ENCODE data around the gene AFP. TPM values are rescaled to one million over a fixed set of nuclear protein-coding genes. Genes with fewer than 3 reads are reported as not detected.
"Not testable (repeated sequence)": the region's sequence is repeated elsewhere in the genome, so short reads cannot be mapped to it uniquely, and the experiment has no call there.

Gene AFP
- not detected in 2 replicates for total RNA-seq (2014; rRNA removed; shearing (Covaris generic); ENCODE audit: low replicate concordance)

DNA sequence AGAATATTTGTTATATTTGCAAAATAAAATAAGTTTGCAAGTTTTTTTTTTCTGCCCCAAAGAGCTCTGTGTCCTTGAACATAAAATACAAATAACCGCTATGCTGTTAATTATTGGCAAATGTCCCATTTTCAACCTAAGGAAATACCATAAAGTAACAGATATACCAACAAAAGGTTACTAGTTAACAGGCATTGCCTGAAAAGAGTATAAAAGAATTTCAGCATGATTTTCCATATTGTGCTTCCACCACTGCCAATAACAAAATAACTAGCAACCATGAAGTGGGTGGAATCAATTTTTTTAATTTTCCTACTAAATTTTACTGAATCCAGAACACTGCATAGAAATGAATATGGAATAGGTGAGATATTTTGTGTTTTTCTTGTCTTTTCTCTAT lies at the start of gene AFP:
AFP (plus strand) TSS at position 238 of the 400 bp plus-strand sequence; CDS start at position 280, 42 bp downstream.
- Histone ChIP-seq H3K27me3 (ENCODE audit: low read length) (no peaks in the 10 kb centered on the region), H3K4me3 (ENCODE audit: low read length) (no peak within 1 kb of the TSS), H3K36me3 (ENCODE audit: insufficient read depth, low read length) (no peaks in the 10 kb centered on the region), H2AFZ (ENCODE audit: low read length) (no peak within 1 kb of the TSS), H3K9me2 (replicated peaks; ENCODE audit: insufficient read depth, low read length) (no peaks in the 10 kb centered on the region), H3K79me2 (ENCODE audit: low read length) (no peaks in the 10 kb centered on the region), H3K9ac (ENCODE audit: low read length) (no peak within 1 kb of the TSS), H4K20me1 (ENCODE audit: insufficient read depth, low read depth, low read length) (no peaks in the 10 kb centered on the region), H3K4me1 (ENCODE audit: low read length) (no peaks in the 10 kb centered on the region), H3K4me2 (ENCODE audit: low read depth, low read length, poor library complexity, severe bottlenecking) (no peak within 1 kb of the TSS), H3K27ac (ENCODE audit: low read length) (no peak within 1 kb of the TSS), H3K9me3 (ENCODE audit: low read length) (no peaks in the 10 kb centered on the region)
- DNase-seq: no peak

DNA sequence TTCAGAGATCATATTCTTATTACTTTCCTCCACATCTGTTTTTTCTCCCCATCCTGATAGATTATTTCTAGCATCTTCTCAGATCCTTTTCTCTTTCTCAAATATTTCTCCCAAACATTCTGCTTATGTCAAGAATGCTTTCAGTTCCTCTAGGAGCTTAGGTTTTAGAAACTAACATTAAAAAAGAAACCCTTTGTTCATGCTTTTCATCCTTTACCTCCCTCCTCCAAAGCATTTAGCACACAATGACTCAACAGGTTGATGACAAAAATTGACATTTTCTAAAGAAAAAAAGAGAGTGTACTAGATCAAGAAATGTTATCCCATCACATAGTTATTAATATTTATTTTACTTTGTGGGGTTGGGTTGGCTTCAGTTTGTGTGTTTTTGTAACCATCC lies 48.5 kb upstream of the AFP start:
- no peaks in the 10 kb centered on the region for H3K79me2 ChIP-seq (ENCODE audit: low read length)
- no peak overlapping the region for H3K27ac ChIP-seq (ENCODE audit: low read length)
- no peak for DNase-seq
- no peaks in the 10 kb centered on the region for H4K20me1 ChIP-seq (ENCODE audit: insufficient read depth, low read depth, low read length)
- no peaks in the 10 kb centered on the region for H3K4me1 ChIP-seq (ENCODE audit: low read length)
- no peak overlapping the region for H3K4me2 ChIP-seq (ENCODE audit: low read depth, low read length, poor library complexity, severe bottlenecking)
- H2AFZ ChIP-seq (ENCODE audit: low read length): no peak overlapping the region
- no peaks in the 10 kb centered on the region for H3K9me3 ChIP-seq (ENCODE audit: low read length)
- H3K36me3 ChIP-seq (ENCODE audit: insufficient read depth, low read length): no peaks in the 10 kb centered on the region
- H3K9me2 ChIP-seq (replicated peaks; ENCODE audit: insufficient read depth, low read length): no peaks in the 10 kb centered on the region
- no peaks in the 10 kb centered on the region for H3K27me3 ChIP-seq (ENCODE audit: low read length)
- no peak overlapping the region for H3K4me3 ChIP-seq (ENCODE audit: low read length)
- H3K9ac ChIP-seq (ENCODE audit: low read length): no peak overlapping the region

DNA sequence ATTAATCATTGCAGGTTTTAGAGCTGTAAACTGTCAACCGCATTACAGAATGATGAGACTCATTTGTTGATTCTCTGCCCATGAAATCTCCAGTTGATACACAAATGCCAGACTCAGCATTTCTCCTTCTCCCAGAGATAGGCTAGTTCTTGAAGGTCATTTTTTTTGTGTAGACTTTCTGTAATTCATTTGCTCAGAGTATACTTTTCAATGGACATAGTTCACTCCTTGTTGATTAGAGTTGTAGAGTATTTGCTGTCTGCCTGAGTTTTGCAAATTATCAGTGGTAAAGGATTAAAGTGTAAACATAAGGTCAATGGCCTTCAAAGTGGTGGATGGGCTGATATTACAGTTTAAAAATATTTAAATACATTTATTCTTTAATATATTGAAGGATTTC lies 47.1 kb upstream of the AFP start:
- Histone ChIP-seq H3K9ac (ENCODE audit: low read length) (no peak overlapping the region), H3K79me2 (ENCODE audit: low read length) (no peaks in the 10 kb centered on the region), H2AFZ (ENCODE audit: low read length) (no peak overlapping the region), H3K4me2 (ENCODE audit: low read depth, low read length, poor library complexity, severe bottlenecking) (no peak overlapping the region), H3K9me3 (ENCODE audit: low read length) (no peaks in the 10 kb centered on the region), H3K4me3 (ENCODE audit: low read length) (no peak overlapping the region), H3K27me3 (ENCODE audit: low read length) (no peaks in the 10 kb centered on the region), H3K36me3 (ENCODE audit: insufficient read depth, low read length) (no peaks in the 10 kb centered on the region), H3K9me2 (replicated peaks; ENCODE audit: insufficient read depth, low read length) (no peaks in the 10 kb centered on the region), H3K4me1 (ENCODE audit: low read length) (no peaks in the 10 kb centered on the region), H3K27ac (ENCODE audit: low read length) (no peak overlapping the region), H4K20me1 (ENCODE audit: insufficient read depth, low read depth, low read length) (no peaks in the 10 kb centered on the region)
- no peak for DNase-seq

DNA sequence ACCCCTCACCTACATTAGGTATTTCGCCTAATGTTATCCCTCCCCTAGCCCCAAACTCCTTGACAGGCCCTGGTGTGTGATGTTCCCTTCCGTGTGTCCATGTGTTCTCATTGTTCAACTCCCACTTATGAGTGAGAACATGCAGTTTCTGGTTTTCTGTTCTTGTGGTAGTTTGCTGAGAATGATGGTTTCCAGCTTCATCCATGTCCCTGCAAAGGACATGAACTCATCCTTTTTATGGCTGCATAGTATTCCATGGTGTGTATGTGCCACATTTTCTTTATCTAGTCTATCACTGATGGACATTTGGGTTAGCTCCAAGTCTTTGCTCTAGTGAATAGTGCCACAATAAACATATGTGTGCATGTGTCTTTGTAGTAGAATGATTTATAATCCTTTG lies 46.4 kb upstream of the AFP start:
- not testable (repeated sequence) for H3K79me2 ChIP-seq (ENCODE audit: low read length); H4K20me1 ChIP-seq (ENCODE audit: insufficient read depth, low read depth, low read length); H3K4me2 ChIP-seq (ENCODE audit: low read depth, low read length, poor library complexity, severe bottlenecking); H3K27me3 ChIP-seq (ENCODE audit: low read length); H3K9ac ChIP-seq (ENCODE audit: low read length); H3K9me3 ChIP-seq (ENCODE audit: low read length); H3K36me3 ChIP-seq (ENCODE audit: insufficient read depth, low read length); H3K4me3 ChIP-seq (ENCODE audit: low read length); DNase-seq; H3K4me1 ChIP-seq (ENCODE audit: low read length); H2AFZ ChIP-seq (ENCODE audit: low read length); H3K9me2 ChIP-seq (replicated peaks; ENCODE audit: insufficient read depth, low read length); H3K27ac ChIP-seq (ENCODE audit: low read length)

DNA sequence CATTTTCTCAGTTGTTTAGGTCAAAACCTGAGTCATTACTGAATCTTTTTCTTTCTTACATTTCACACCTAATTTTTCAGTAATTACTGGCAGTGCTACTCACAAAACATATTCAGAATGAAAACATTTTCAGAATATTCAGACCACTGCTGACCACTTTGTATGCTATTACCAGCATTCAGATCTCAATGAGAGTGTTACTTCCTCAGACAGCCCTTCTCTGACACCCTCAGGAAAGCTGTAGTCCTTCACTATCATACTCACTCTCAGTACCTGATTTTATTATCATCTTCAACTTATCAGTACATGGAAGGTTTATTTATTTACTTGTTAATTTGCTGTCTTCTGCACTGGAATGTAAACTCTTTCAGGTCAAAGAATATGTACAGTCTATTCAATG lies 44.2 kb upstream of the AFP start:
- Histone ChIP-seq H3K79me2 (ENCODE audit: low read length) (no peaks in the 10 kb centered on the region), H3K27me3 (ENCODE audit: low read length) (no peaks in the 10 kb centered on the region), H3K9me2 (replicated peaks; ENCODE audit: insufficient read depth, low read length) (no peaks in the 10 kb centered on the region), H3K4me3 (ENCODE audit: low read length) (no peak overlapping the region), H2AFZ (ENCODE audit: low read length) (no peak overlapping the region), H4K20me1 (ENCODE audit: insufficient read depth, low read depth, low read length) (no peaks in the 10 kb centered on the region), H3K9me3 (ENCODE audit: low read length) (no peaks in the 10 kb centered on the region), H3K9ac (ENCODE audit: low read length) (no peak overlapping the region), H3K36me3 (ENCODE audit: insufficient read depth, low read length) (no peaks in the 10 kb centered on the region), H3K4me1 (ENCODE audit: low read length) (no peaks in the 10 kb centered on the region), H3K4me2 (ENCODE audit: low read depth, low read length, poor library complexity, severe bottlenecking) (no peak overlapping the region), H3K27ac (ENCODE audit: low read length) (no peak overlapping the region)
- DNase-seq: no peak

DNA sequence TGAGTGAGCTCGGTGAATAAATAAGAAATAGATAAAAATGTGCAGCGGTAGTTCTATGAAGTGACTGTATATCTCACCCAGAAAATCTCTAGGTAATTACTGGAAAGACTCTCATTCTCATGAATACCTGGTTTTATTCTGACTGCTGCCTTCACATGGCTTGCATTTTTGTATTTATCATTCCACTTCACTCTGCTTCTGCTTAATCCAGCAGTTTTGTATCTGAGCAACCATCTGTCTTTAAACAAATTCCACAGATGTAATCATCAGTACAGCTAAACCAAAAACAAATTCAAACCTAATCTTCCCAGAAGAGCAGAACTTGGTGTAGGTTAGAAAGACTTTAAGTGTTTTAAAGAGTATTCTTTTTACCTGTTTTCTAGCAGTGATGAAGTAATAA lies 43.1 kb upstream of the AFP start:
- Histone ChIP-seq H3K79me2 (ENCODE audit: low read length) (no peaks in the 10 kb centered on the region), H3K4me1 (ENCODE audit: low read length) (no peaks in the 10 kb centered on the region), H3K36me3 (ENCODE audit: insufficient read depth, low read length) (no peaks in the 10 kb centered on the region)

DNA sequence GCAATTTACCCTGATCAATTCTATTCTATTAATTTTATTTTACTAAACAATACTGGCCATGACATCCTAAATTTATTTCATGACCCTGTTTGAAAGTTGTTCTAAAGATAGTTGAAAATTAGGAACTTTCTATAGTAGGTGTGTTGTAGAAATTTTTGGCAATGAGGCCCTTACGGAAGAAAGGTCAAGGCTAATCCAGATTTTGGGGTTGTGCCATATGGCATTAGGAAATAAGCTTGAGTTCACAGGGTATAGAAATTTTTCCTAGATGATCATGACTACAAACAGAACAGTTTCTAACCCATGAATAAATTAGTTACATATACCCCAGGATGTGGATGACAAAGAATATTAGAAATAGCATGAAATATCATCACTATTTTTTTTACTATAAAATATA lies 39.7 kb upstream of the AFP start:
- Histone ChIP-seq H3K4me1 (ENCODE audit: low read length) (no peaks in the 10 kb centered on the region), H3K36me3 (ENCODE audit: insufficient read depth, low read length) (no peaks in the 10 kb centered on the region), H3K9me2 (replicated peaks; ENCODE audit: insufficient read depth, low read length) (no peaks in the 10 kb centered on the region), H3K4me2 (ENCODE audit: low read depth, low read length, poor library complexity, severe bottlenecking) (no peak overlapping the region), H3K4me3 (ENCODE audit: low read length) (no peak overlapping the region), H3K9ac (ENCODE audit: low read length) (no peak overlapping the region), H3K27me3 (ENCODE audit: low read length) (no peaks in the 10 kb centered on the region), H4K20me1 (ENCODE audit: insufficient read depth, low read depth, low read length) (no peaks in the 10 kb centered on the region), H3K9me3 (ENCODE audit: low read length) (no peaks in the 10 kb centered on the region), H2AFZ (ENCODE audit: low read length) (no peak overlapping the region), H3K79me2 (ENCODE audit: low read length) (no peaks in the 10 kb centered on the region), H3K27ac (ENCODE audit: low read length) (no peak overlapping the region)
- DNase-seq: no peak

More for the DNA sequence above, 43.1 kb upstream of the AFP start:
- no peaks in the 10 kb centered on the region for H3K9me2 ChIP-seq (replicated peaks; ENCODE audit: insufficient read depth, low read length)
- no peak overlapping the region for H3K4me3 ChIP-seq (ENCODE audit: low read length)
- no peak overlapping the region for H3K4me2 ChIP-seq (ENCODE audit: low read depth, low read length, poor library complexity, severe bottlenecking)
- H4K20me1 ChIP-seq (ENCODE audit: insufficient read depth, low read depth, low read length): no peaks in the 10 kb centered on the region
- no peak overlapping the region for H2AFZ ChIP-seq (ENCODE audit: low read length)
- no peak overlapping the region for H3K9ac ChIP-seq (ENCODE audit: low read length)
- H3K9me3 ChIP-seq (ENCODE audit: low read length): no peaks in the 10 kb centered on the region
- H3K27ac ChIP-seq (ENCODE audit: low read length): no peak overlapping the region
- H3K27me3 ChIP-seq (ENCODE audit: low read length): no peaks in the 10 kb centered on the region
- no peak for DNase-seq

DNA sequence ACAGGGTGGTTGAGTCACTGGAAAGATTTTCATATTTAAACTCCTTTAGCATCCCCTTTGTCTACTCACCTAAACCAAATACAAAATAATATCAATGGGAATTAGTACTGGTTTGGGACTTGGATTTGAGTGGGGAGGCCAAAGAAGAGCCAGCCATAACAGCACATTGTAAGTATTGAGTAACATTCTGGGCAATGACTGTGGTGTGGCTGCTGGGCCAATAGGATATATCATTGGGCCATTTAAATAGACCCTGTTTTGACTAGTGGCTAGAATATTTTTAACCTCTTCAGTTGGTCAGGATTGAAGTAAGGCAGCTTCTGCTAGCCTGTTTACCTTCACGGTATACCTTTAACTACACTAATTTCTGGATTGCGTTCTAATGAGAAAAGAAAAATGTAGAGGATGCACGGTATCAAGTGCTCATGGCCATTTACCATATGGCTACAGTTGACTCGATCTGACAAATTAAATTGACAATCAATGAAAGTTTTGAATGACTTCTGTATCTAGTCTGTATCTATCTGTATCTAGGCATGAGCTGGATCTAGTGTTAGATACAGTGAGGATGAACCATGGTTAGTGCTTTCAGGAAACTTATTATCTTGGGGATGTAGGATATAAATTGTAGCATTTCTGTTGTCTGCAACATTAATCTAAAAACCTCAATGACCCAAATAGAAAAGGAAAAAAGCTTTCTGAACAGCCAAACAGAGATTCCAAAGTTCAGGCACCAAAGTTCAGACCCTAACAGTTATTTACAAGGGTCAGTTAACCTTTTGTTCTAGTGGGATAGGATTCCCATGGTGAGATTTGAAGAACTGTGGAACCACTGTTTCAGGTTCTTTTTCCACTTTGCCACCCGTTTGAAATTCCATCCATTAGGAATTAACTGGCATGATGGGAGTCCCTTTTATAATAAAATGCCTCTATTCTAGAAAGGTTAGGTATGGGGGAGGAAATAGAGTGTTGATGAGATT lies 38.7 kb upstream of the AFP start:
- no peaks in the 10 kb centered on the region for H3K79me2 ChIP-seq (ENCODE audit: low read length)
- no peak overlapping the region for H3K4me2 ChIP-seq (ENCODE audit: low read depth, low read length, poor library complexity, severe bottlenecking)
- H3K27ac ChIP-seq (ENCODE audit: low read length): no peak overlapping the region
- no peaks in the 10 kb centered on the region for H3K27me3 ChIP-seq (ENCODE audit: low read length)
- no peaks in the 10 kb centered on the region for H4K20me1 ChIP-seq (ENCODE audit: insufficient read depth, low read depth, low read length)
- no peak overlapping the region for H2AFZ ChIP-seq (ENCODE audit: low read length)
- no peak overlapping the region for H3K4me3 ChIP-seq (ENCODE audit: low read length)
- H3K36me3 ChIP-seq (ENCODE audit: insufficient read depth, low read length): no peaks in the 10 kb centered on the region
- no peaks in the 10 kb centered on the region for H3K4me1 ChIP-seq (ENCODE audit: low read length)
- DNase-seq: no peak
- no peak overlapping the region for H3K9ac ChIP-seq (ENCODE audit: low read length)
- no peaks in the 10 kb centered on the region for H3K9me3 ChIP-seq (ENCODE audit: low read length)
- no peaks in the 10 kb centered on the region for H3K9me2 ChIP-seq (replicated peaks; ENCODE audit: insufficient read depth, low read length)

Measured in Karpas-422 (cell line).